DOHH2 (cell line): Measurements from ENCODE around the gene RESP18.

Experiments used
- H3F3A ChIP-seq: fragments of 200-600 bp; sonication (generic), shearing (Covaris generic); 2 replicates; pipeline ENCODE4 v1.6.0; 2016; ENCODE audit warnings: antibody characterized with exemption, mild to moderate bottlenecking; ENCODE audit not compliant: control insufficient read depth, insufficient read depth
- H3K27ac ChIP-seq: fragments of 200-600 bp; sonication (generic); 2 replicates; pipeline ENCODE4 v1.5.1; 2014; ENCODE audit warnings: low read depth, mild to moderate bottlenecking, low read length, moderate library complexity
- H3K27me3 ChIP-seq: fragments of 200-600 bp; sonication (generic); 2 replicates; pipeline ENCODE4 v1.6.1; 2014; ENCODE audit warnings: mild to moderate bottlenecking, low read length, mixed read lengths; ENCODE audit not compliant: control insufficient read depth
- H3K36me3 ChIP-seq: fragments of 200-600 bp; sonication (generic); 2 replicates; pipeline ENCODE4 v1.6.1; 2014; ENCODE audit warnings: mild to moderate bottlenecking, low read length, moderate library complexity, mixed read lengths; ENCODE audit not compliant: control insufficient read depth
- H3K4me1 ChIP-seq: fragments of 200-600 bp; sonication (generic); 2 replicates; pipeline ENCODE4 v1.6.1; 2014; ENCODE audit warnings: mild to moderate bottlenecking, low read length, mixed read lengths; ENCODE audit not compliant: control insufficient read depth
- H3K4me2 ChIP-seq: fragments of 200-600 bp; sonication (generic); 2 replicates; pipeline ENCODE4 v1.6.0; 2014; ENCODE audit warnings: mild to moderate bottlenecking, low read length, moderate library complexity
- H3K4me3 ChIP-seq: fragments of 200-600 bp; sonication (generic); 2 replicates; pipeline ENCODE4 v1.5.1; 2014; ENCODE audit warnings: mild to moderate bottlenecking, low read length, mixed read lengths
- H3K79me2 ChIP-seq: fragments of 200-600 bp; sonication (generic); 2 replicates; pipeline ENCODE4 v1.6.1; 2014; ENCODE audit warnings: mild to moderate bottlenecking, low read length, mixed read lengths; ENCODE audit not compliant: control insufficient read depth
- H3K9me2 ChIP-seq: fragments of 200-600 bp; sonication (generic); replicated peaks from 2 replicates; pipeline ENCODE4 v1.6.1; 2014; ENCODE audit warnings: mild to moderate bottlenecking, low read length, mixed read lengths; ENCODE audit not compliant: control insufficient read depth
- H3K9me3 ChIP-seq: fragments of 200-600 bp; sonication (generic); 2 replicates; pipeline ENCODE4 v1.6.1; 2014; ENCODE audit warnings: antibody characterized with exemption, low read length, mixed read lengths; ENCODE audit not compliant: control insufficient read depth, insufficient read depth
- H4K20me1 ChIP-seq: fragments of 200-600 bp; sonication (generic); 2 replicates; pipeline ENCODE4 v1.6.0; 2014; ENCODE audit warnings: low read depth, mild to moderate bottlenecking, antibody characterized with exemption, low read length, moderate library complexity; ENCODE audit not compliant: control insufficient read depth, insufficient read depth
- CTCF ChIP-seq: fragments of 200-600 bp; sonication (generic); IDR thresholded peaks from one replicate; pipeline ENCODE4 v1.5.1; 2014; ENCODE audit warnings: antibody characterized with exemption, mild to moderate bottlenecking, low read depth, low read length; ENCODE audit not compliant: poor library complexity, severe bottlenecking
- EZH2phosphoT487 ChIP-seq: fragments of 200-600 bp; sonication (generic); IDR thresholded peaks from 2 replicates; pipeline ENCODE4 v1.6.1; 2017; ENCODE audit warnings: borderline replicate concordance, mild to moderate bottlenecking, antibody characterized with exemption, low read length, moderate library complexity, mixed read lengths

Gene RESP18

GRCh38 chr2:219279151-219279915, 53.2 kb downstream of the RESP18 start, which contains the start of gene DNAJB2:
TSS of gene DNAJB2 (plus strand) at chr2:219279366. CDS start at chr2:219279834, 468 bp downstream.
- Histone ChIP-seq H3F3A (peaks cover 9% of the 10 kb centered on the region), H3K27ac (peak within 1 kb of the TSS; percentile 89), H3K9me3 (no peaks in the 10 kb centered on the region), H3K27me3 (no peaks in the 10 kb centered on the region), H3K36me3 (peaks cover 30% of the 10 kb centered on the region), H3K4me3 (peak within 1 kb of the TSS; percentile 76), H3K79me2 (0 out of 2 replicates have a peak, but pooled peaks cover 3% of the 10 kb centered on the region), H3K4me2 (peak within 1 kb of the TSS; percentile 96), H4K20me1 (no peaks in the 10 kb centered on the region), H3K4me1 (peaks cover 35% of the 10 kb centered on the region), H3K9me2 (no peaks in the 10 kb centered on the region)
- TF ChIP-seq EZH2phosphoT487, result no peak
- TF ChIP-seq CTCF, result no peak

- peak overlapping the region; percentile 96 for H3K4me2 ChIP-seq
- H3K79me2 ChIP-seq, result 0 out of 2 replicates have a peak, but pooled peaks cover 3% of the 10 kb centered on the region
- TF ChIP-seq CTCF, result no peak
- TF ChIP-seq EZH2phosphoT487, result no peak
- H3K36me3 ChIP-seq, result peaks cover 26% of the 10 kb centered on the region
- H4K20me1 ChIP-seq, result no peaks in the 10 kb centered on the region
- peaks cover 35% of the 10 kb centered on the region for H3K4me1 ChIP-seq
- H3K9me3 ChIP-seq, result no peaks in the 10 kb centered on the region
- peaks cover 9% of the 10 kb centered on the region for H3F3A ChIP-seq
- H3K27me3 ChIP-seq, result no peaks in the 10 kb centered on the region
- no peaks in the 10 kb centered on the region for H3K9me2 ChIP-seq
- H3K27ac ChIP-seq, result peak overlapping the region; percentile 89
- peak overlapping the region; percentile 76 for H3K4me3 ChIP-seq
These were observed 53.8 kb downstream of the RESP18 start for GRCh38 chr2:219278655-219279150.

GRCh38 chr2:219277703-219278654, 54.6 kb downstream of the RESP18 start:
- H3K9me3 ChIP-seq, result no peaks in the 10 kb centered on the region
- TF ChIP-seq EZH2phosphoT487, result no peak
- peak; percentile 95 for TF ChIP-seq CTCF
- peaks cover 9% of the 10 kb centered on the region for H3F3A ChIP-seq
- H3K4me3 ChIP-seq, result peak overlapping the region; percentile 76
- peak overlapping the region; percentile 96 for H3K4me2 ChIP-seq
- H3K27ac ChIP-seq, result peak overlapping the region; percentile 89
- no peaks in the 10 kb centered on the region for H3K27me3 ChIP-seq
- H3K36me3 ChIP-seq, result peaks cover 22% of the 10 kb centered on the region
- no peaks in the 10 kb centered on the region for H4K20me1 ChIP-seq
- H3K79me2 ChIP-seq, result 0 out of 2 replicates have a peak, but pooled peaks cover 3% of the 10 kb centered on the region
- H3K4me1 ChIP-seq, result peaks cover 35% of the 10 kb centered on the region
- H3K9me2 ChIP-seq, result no peaks in the 10 kb centered on the region
